K562 (cell line): ENCODE data around the gene CCNT1. TPM values are rescaled to one million over a fixed set of nuclear protein-coding genes. Genes with fewer than 3 reads are reported as not detected.

Experiments used
- CCNT2 ChIP-seq: IDR thresholded peaks from 2 replicates; pipeline ENCODE4 v1.6.1; 2011; ENCODE audit warnings: borderline replicate concordance, low read depth, mild to moderate bottlenecking, moderate library complexity, mixed read lengths, low read length; ENCODE audit not compliant: insufficient read length; ENCODE audit errors: extremely low read depth
- CHD2 ChIP-seq: IDR thresholded peaks from 2 replicates; pipeline ENCODE4 v1.6.1; 2011; ENCODE audit warnings: low read depth, low read length
- EP400 ChIP-seq: fragments of 450-650 bp; IDR thresholded peaks from 2 replicates; pipeline ENCODE4 v1.6.1; 2017; ENCODE audit warnings: antibody characterized with exemption, mild to moderate bottlenecking, moderate library complexity
- FOXA3 ChIP-seq, 2 experiments: fragments of 450-650 bp in 1 of 2; sonication (generic) in 1 of 2; formaldehyde crosslinking; IDR thresholded peaks in 1 of 2; conservative IDR thresholded peaks in 1 of 2; 2 replicates each; pipeline versions ENCODE4 v1.4.0 to v1.8.0; 2020 to 2022; ENCODE audit warnings: mild to moderate bottlenecking in 2 of 2, missing genetic modification reagents in 1 of 2
- FOXJ2 ChIP-seq: fragments of 200-800 bp; sonication (Bioruptor generic); IDR thresholded peaks from 2 replicates; pipeline ENCODE4 v1.6.1; 2016; ENCODE audit warnings: missing genetic modification characterization, missing compliant biosample characterization
- FOXK1 ChIP-seq: sonication (generic); formaldehyde crosslinking; IDR thresholded peaks from 2 replicates; pipeline ENCODE4 v1.8.0; 2022; ENCODE audit warnings: missing genetic modification reagents, mild to moderate bottlenecking, borderline replicate concordance
- GABPB2 ChIP-seq: fragments of 250-450 bp; sonication (Bioruptor Pico); conservative IDR thresholded peaks from 2 replicates; pipeline ENCODE4 v1.5.1; 2021; ENCODE audit warnings: mild to moderate bottlenecking
- GTF3C2 ChIP-seq: IDR thresholded peaks from 3 replicates; pipeline ENCODE4 v1.6.1; 2011; ENCODE audit warnings: borderline replicate concordance, mild to moderate bottlenecking, moderate library complexity; ENCODE audit not compliant: insufficient read length; ENCODE audit errors: extremely low read depth
- IFI16 ChIP-seq: fragments of 250-450 bp; sonication (Bioruptor Pico); IDR thresholded peaks from 2 replicates; pipeline ENCODE4 v2.1.2; 2022; ENCODE audit warnings: mild to moderate bottlenecking, inconsistent platforms
- MED1 ChIP-seq: sonication (generic); formaldehyde crosslinking; IDR thresholded peaks from 2 replicates; pipeline ENCODE4 v1.8.1; 2023; ENCODE audit warnings: missing genetic modification reagents, borderline replicate concordance
- NFRKB ChIP-seq: fragments of 450-650 bp; IDR thresholded peaks from 2 replicates; pipeline ENCODE4 v1.6.1; 2016; ENCODE audit warnings: low read depth
- NR2C1 ChIP-seq, 2 experiments: fragments of 450-650 bp; IDR thresholded peaks; 2 replicates each; pipeline ENCODE4 v1.6.1; 2017; ENCODE audit warnings: mild to moderate bottlenecking in 2 of 2, antibody characterized with exemption in 1 of 2, inconsistent platforms in 1 of 2, missing compliant biosample characterization in 1 of 2, missing genetic modification characterization in 1 of 2
- POLR2A ChIP-seq: fragments of 450-650 bp; conservative IDR thresholded peaks from 2 replicates; pipeline ENCODE4 v1.6.1; 2016
- RBM14 ChIP-seq: fragments of 200-400 bp; formaldehyde crosslinking; IDR thresholded peaks from 2 replicates; pipeline ENCODE4 v1.6.1; 2018; ENCODE audit warnings: low read depth, mild to moderate bottlenecking, low read length, moderate library complexity, borderline replicate concordance; ENCODE audit not compliant: insufficient read depth
- SAFB2 ChIP-seq: fragments of 200-400 bp; formaldehyde crosslinking; IDR thresholded peaks from 2 replicates; pipeline ENCODE4 v1.6.1; 2018; ENCODE audit warnings: borderline replicate concordance, low read length, low read depth, moderate library complexity; ENCODE audit not compliant: severe bottlenecking
- THRAP3 ChIP-seq: fragments of 450-650 bp; IDR thresholded peaks from 2 replicates; pipeline ENCODE4 v1.6.1; 2016; ENCODE audit warnings: mild to moderate bottlenecking, inconsistent platforms, borderline replicate concordance
- ZFP1 ChIP-seq: fragments of 450-650 bp; formaldehyde crosslinking; IDR thresholded peaks from 2 replicates; pipeline ENCODE4 v1.4.0; 2020; ENCODE audit warnings: mild to moderate bottlenecking, mixed read lengths
- ZNF133 ChIP-seq: fragments of 250-450 bp; sonication (Bioruptor Pico); IDR thresholded peaks from 2 replicates; pipeline ENCODE4 v1.4.0; 2020; ENCODE audit warnings: mild to moderate bottlenecking
- ZNF274 ChIP-seq: IDR thresholded peaks from 2 replicates; pipeline ENCODE4 v1.6.1; 2011; ENCODE audit warnings: low read depth, mild to moderate bottlenecking, low read length, moderate library complexity, borderline replicate concordance
- ZNF311 ChIP-seq: fragments of 250-450 bp; sonication (Bioruptor Pico); IDR thresholded peaks from 2 replicates; pipeline ENCODE4 v1.4.0; 2020; ENCODE audit warnings: mild to moderate bottlenecking, moderate library complexity
- ZNF431 ChIP-seq: sonication (generic); formaldehyde crosslinking; IDR thresholded peaks from 2 replicates; pipeline ENCODE4 v1.8.0; 2022; ENCODE audit warnings: mild to moderate bottlenecking, missing genetic modification reagents
- ZNF785 ChIP-seq: fragments of 250-450 bp; sonication (Bioruptor Pico); IDR thresholded peaks from 2 replicates; pipeline ENCODE4 v1.4.0; 2020; ENCODE audit warnings: mild to moderate bottlenecking
- polyA plus RNA-seq, 8 experiments: library from polyadenylated mRNA; depleted of rRNA in 4 of 8; stranded (reverse) in 5 of 8; unstranded in 3 of 8; fragments of >200 nt; fragmentation: Nextera tagmentation in 2 of 8; fragmentation: Illumina TruSeq in 1 of 8; extraction: Ambion mirVana in 2 of 8; extraction: Trizol in 1 of 8; gene quantifications; 2 replicates each; pipeline versions ENCODE4 v1.2.1 to v1.2.3, GENCODE V29; 2011 to 2014; ENCODE audit warnings: inconsistent platforms in 1 of 8, missing spikeins in 1 of 8
- total RNA-seq, 7 experiments: library from RNA; depleted of rRNA in 6 of 7; stranded (reverse); fragments of >200 nt in 6 of 7; fragmentation: Illumina TruSeq in 2 of 7; extraction: Trizol in 2 of 7; gene quantifications; 2 replicates each; pipeline versions ENCODE4 v1.2.1 to v1.2.3, GENCODE V29; 2011 to 2021; ENCODE audit warnings: low replicate concordance in 1 of 7

CCNT1 gene
- total and polyA plus RNA-seq, 9 of the 15 experiments (the other 6 are each of a cell fraction or from before 2014, with no cell fraction given) = 9.7 to 52.4 (median 33.4) TPM

- TF ChIP-seq NR2C1 (IDR thresholded peaks at IDR 0.05) = no peak
- no peak for TF ChIP-seq NR2C1 (tag; IDR thresholded peaks at IDR 0.05)
- peak; percentile 28; the same call in 1 of the 2 replicates for TF ChIP-seq THRAP3
- TF ChIP-seq CCNT2 = no peak
- no peak for TF ChIP-seq FOXK1 (CRISPR knock-in tag)
- no peak for TF ChIP-seq ZNF133 (CRISPR knock-in tag)
- TF ChIP-seq ZFP1 = no peak
- TF ChIP-seq ZNF785 = no peak
- TF ChIP-seq RBM14 = no peak
- TF ChIP-seq MED1 (CRISPR knock-in tag) = no peak
- TF ChIP-seq GTF3C2 = peak; percentile 40
- TF ChIP-seq POLR2A = no peak
- TF ChIP-seq NFRKB = peak; percentile 77
- TF ChIP-seq IFI16 (CRISPR knock-in tag) = no peak
- TF ChIP-seq ZNF274 = no peak
- TF ChIP-seq ZNF311 = no peak
- no peak for TF ChIP-seq GABPB2 (CRISPR knock-in tag)
- no peak for TF ChIP-seq ZNF431
- TF ChIP-seq FOXA3 (CRISPR knock-in tag; conservative IDR thresholded peaks at IDR 0.05 in 1 of 2, IDR thresholded peaks at IDR 0.05 in 1 of 2) = no peak
- TF ChIP-seq SAFB2 = no peak
- TF ChIP-seq CHD2 = no peak
- TF ChIP-seq FOXJ2 (tag) = no peak
- TF ChIP-seq EP400 = no peak
Observed at GRCh38 chr12:48717252-48717695, 767 bp upstream of the CCNT1 start (continued).
